HG03039 (cell line): ENCODE results near the gene FBXW9.
"Not testable (repeated sequence)": the region's sequence is repeated elsewhere in the genome, so short reads cannot be mapped to it uniquely, and the experiment has no call there.

Experiments
- ATAC-seq: cut with Tn5 transposase; IDR thresholded peaks from one replicate; pipeline ENCODE4 v1.9.1; 2021; ENCODE audit warnings: mild to moderate bottlenecking, moderate library complexity; ENCODE audit not compliant: unreplicated experiment

FBXW9 gene

DNA sequence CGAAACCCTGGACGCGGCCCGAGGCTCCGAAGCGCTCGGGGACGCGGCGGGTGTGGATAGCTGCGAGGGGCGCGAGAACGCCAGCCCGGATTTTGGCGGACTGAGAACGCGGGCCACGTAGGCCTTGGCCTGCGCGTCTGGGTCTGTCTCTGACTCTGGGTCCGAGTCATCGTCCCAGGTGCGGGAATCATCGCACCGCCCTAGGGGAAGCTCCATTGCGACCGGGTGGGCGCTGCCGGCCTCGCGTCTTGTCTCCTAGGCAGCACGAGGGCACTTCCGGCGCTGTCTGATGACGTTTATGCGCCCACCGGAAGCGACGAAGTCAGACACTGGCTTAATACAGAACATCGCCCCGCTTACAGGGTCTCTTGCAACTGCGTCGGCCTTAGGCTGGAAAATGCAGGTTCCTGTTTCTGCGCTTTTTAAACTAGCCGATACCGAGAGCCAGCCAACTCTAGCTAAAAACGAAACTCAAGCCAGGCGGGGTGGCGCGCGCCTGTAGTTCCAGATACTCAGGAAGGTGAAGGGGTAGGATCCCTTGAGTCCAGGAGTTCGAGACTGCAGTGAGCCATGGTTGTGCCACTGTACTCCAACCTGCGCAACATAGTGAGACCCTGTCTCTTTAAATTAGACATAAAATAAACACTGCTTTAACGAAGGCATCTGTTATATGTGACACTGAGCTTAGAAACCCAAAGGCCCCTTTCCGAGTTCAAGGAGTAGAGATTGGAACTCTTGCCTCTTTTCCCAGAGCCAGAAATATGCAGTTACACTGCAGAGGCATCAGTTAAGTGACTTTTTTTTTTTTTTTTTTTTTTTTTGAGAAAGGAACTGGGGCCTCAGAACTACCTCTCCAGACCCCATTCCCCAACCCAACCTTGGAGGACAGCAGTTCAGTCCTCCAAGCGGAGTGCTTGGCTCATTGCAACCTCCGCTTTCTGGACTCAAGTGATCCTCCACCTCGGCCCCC, at the start of gene FBXW9:
Gene FBXW9, minus strand, starts transcription at position 266 of the 970 bp plus-strand sequence. Its CDS starts 50 bp downstream, at position 216.
- ATAC-seq: no peak

DNA sequence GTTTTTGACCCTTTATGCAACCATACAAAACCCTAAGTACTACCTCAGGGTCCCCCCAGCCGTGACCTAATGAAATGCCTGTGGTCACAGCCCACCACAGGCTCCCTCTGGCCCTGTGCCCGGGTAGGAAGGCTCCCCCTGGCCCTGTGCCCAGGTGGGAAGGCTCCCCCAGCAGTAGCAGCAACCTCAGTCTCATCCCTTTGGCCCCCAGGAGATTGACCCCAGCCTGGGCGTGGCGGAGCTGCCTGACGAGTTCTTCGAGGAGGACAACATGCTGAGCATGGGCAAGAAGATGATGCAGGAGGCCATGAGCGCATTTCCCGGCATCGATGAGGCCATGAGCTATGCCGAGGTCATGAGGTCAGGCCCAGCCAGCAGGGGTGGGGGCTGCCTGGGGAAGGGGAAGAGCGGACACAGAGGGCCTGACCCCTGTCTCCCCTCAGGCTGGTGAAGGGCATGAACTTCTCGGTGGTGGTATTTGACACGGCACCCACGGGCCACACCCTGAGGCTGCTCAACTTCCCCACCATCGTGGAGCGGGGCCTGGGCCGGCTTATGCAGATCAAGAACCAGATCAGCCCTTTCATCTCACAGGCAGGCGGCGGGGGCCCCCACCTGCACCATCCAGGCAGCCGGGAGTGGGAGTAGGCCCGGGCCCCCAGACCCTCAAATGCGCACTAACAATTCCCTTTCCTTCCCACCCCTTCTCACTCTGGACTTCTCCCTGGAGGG, 48.9 kb upstream of the FBXW9 start:
- no peak for ATAC-seq

DNA sequence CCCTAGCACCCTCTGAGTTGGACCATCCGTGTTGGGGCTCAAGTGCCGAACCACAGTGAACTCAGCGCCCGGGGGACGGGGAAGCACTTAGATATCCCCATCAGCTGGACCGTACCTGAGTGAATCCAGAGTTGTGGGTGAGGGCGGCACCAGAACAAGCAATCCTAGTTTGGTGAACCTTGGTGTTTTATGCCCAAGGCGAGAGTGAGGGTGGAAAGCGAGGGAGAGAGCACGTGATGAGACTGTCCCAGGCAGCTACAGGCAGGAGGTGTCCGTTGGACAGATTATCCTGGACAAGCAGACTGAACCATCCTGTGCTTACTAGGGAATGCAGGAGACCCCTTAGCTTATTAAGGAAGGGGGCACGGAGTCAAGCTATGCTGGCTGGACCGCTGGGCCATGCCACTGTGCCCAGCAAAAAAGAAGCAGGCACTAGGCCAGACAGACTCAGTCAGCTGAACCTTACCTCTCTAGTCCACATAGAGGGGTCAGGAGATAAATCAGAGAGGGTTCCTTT, 41.5 kb upstream of the FBXW9 start:
- ATAC-seq: no peak

DNA sequence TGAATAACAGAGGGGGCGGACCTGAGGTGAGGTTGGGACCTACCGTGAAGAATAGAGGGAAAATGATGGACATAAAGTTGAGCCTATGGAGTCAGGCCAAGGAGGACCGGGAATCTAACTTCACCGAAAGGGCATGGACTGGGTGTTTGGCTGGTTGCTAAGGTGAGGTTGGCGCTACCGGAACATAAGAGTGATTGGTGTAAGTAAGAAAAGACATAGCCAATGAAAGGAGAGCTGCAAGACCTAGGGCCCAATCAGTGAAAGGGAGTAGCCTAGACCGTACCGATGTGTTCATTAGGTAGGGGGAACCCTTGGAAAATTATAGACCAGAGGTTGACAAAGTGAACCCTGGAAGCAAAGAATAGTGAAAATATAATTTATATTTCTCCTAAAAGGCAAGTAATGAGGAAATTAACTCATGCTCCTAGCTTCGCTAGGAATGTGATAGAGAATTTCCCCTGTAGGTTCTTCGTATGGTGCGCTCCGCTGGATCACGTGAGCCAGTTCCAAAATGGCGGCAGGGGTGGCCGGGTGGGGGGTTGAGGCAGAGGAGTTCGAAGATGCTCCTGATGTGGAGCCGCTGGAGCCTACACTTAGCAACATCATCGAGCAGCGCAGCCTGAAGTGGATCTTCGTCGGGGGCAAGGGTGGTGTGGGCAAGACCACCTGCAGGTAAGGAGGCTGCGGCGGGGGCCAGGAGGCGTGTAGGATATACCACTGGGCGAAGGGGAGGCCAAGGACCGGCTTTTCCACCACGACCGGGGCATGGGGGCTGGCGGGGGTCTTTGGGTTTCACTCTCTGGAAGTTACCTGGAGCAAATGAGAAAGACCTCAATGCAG, 40.8 kb upstream of the FBXW9 start, which contains the start of gene GET3:
Gene GET3, plus strand, starts transcription at position 503 of the 840 bp plus-strand sequence. Its CDS starts 9 bp downstream, at position 512.
- peak; percentile 58 for ATAC-seq

DNA sequence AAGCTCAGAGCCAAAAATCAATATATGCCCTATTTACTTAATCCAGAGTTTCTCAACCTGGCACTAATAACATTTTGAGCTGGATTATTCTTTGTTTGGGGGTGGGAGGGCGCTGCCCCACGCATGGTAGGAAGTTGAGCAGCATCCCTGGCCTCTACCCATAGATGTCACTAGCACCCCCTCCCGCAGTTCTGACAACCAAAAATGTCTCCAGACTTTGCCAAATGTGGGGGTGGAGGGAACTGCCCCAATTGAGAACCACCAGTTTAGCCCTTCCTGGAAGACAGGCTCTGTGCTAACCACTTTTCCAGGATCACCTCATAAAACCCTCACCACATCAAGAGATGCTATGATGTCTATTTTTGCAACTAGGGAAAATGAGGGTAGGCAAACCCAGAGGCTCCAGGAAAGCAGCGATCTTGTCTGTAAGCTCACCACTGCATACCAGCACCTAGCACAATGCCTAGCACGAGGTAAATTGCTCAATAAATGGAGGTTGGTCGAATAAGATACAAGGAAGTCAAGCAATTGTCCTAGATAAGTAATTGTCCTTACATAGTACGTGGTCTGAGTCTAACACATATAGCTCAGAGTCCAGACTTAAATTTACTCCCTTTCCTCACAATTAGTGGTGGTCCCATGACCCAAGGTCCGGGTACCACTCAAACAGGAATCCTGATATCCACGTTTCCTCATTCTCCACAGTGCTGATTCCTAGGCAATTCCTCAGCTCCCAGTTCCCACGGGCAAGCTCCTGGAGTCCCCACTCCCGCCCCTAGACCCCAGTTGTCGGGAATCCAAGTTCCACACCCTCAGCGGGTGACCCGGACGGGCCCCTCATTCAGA, 37.2 kb upstream of the FBXW9 start:
- no peak for ATAC-seq

DNA sequence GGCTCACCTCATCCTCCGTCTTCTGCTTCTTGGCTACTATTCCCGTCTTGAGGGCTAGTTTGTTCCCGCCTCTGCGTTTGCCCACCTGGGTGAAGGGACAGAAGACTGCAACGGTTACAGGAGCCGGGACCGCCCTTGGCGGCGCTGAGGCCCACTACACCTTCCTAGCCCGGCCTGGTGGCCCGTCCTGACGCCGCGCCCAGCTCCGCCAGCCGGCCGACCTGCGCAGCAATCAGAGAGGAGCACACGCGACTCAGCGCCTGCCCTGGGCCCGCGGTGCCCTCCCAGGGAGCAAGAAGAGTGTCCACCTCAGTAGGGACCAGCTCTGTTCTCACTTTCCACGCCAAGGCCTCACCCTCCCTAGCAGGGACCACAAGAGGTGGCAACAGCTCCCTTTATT, 34.9 kb upstream of the FBXW9 start:
- ATAC-seq: no peak

DNA sequence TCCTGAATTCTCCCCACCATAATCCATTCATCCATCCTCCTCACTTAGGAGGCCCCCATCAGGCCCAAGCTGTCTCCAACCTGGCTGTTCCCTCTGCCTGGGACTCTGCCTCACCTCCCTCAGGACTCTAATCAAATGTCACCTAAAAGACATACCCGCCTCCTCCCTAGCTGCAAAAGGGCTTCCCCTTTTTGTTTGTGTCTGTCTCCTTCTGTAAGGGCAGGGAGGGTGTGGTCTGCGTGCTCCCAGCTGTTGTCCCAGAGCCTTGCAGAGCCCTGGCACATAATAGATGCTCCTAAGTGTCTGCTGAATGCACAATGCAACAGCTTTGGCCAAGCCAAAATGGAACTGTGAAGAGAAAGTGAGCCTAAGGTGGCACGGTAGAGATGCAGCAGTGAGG, 33.6 kb upstream of the FBXW9 start:
- ATAC-seq: no peak

DNA sequence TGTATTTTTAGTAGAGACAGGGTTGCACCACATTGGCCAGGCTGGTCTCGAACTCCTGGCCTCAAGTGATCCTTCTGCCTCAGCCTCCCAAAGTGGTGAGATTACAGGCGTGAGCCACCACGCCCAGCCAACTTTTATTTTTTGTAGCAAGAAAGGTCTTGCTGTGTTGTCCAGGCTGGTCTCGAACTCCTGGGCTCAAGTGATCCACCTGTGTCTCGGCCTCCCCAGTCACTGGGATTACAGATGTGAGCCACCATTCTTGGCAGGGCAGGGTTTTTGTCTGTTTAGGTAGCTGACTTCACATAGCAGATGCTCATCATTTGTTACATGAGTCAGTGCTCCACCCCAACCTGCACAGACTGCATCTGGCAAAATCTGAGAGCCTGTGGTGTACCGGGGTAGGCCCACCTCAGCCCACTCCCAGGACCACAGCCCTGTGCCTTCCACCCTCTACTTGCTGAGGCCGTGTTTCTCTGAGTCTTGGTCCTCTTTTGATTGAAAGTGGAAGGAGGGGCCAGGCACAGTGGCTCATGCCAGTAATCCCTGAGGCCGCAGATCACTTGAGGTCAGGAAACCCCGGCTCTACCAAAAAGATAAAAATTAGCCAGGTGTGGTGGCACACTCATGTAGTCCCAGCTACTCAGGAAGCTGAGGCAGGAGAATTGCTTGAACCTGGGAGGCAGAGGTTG, 31.5 kb upstream of the FBXW9 start:
- no peak for ATAC-seq

DNA sequence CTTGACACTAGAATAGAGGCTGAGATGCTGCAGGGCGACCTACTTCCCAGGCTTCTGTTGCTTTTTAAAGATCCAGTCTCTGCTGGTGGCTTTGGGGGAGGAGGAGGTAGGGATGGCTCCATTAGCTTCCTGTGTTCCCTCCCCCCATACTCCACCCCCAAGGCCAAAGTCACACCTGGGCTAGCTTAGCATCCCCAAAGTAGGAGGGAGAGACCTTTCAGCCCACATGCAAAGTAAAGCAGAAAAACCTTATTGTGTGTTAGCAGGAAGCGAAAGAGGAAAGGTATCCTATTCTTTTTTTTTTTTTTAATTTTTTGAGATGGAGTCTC, 30.5 kb upstream of the FBXW9 start:
- ATAC-seq: no peak

DNA sequence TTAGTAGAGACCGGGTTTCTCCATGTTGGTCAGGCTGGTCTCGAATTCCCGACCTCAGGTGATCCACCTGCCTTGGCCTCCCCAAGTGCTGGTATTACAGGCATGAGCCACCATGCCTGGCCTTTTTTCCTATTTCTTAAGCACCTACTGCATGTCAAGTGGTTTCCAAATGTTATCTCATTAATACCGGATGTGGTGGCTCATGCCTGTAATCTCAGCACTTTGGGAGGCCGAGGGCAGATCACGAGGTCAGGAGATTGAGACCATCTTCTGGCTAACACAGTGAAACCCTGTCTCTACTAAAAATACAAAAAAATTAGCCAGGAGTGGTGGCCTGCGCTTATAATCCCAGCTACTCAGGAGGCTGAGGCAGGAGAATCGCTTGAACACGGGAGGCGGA, 29.2 kb upstream of the FBXW9 start:
- not testable (repeated sequence) for ATAC-seq

DNA sequence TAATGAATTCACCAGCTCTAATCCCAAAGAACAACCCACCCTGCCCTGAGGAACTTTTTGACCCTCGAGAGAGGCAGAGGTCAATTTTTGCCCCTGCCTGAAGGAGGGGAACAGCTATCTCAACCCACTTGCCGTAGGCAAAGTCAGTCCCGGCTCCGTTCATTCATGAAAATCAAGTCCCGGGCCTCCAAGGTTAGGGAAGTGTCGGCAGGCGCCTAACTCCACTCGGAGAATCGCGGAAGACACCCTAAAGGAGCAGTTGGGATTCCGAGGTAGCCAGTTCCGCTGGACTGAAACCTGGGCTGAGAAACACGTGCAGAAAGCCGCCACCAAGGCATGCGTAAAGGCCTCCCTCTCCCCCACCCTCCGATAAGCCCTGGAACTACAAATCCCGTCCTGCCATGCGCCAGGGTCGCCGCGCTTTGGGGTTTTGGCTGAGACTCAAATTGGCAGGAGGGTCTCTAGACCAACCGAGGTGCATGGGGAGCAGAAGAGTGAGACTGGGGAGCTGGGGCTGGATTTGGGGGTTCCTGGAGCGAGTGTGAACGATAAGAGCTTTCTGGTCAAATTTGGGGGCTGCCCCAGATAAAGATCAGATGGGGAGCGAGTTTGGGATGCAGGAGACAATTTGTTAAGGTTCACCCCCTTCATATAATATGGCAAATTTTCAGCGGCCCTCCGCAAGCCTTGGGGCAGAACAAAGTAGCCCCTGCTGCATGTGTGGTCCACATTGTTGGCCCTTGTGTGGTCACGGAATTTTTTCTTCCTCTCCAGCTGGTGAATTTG, 27.4 kb upstream of the FBXW9 start, which contains the start of gene TNPO2:
Gene TNPO2, minus strand, starts transcription at position 292 of the 786 bp plus-strand sequence. CDS start 2,955 bp downstream, outside the sequence.
- no peak for ATAC-seq

DNA sequence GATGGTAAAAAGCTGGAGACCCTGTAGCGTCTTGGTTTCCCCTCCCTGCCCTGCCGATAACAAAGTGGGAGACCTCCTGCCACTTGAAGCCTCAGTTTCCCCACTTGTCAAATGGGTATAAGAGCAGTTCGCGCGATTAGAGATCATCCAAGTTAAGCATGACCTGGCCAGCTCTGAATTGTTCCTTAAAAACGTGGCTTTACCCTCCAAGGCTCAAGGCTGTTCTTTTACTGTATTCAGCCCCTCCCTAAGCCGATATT, 26.9 kb upstream of the FBXW9 start:
- no peak for ATAC-seq

DNA sequence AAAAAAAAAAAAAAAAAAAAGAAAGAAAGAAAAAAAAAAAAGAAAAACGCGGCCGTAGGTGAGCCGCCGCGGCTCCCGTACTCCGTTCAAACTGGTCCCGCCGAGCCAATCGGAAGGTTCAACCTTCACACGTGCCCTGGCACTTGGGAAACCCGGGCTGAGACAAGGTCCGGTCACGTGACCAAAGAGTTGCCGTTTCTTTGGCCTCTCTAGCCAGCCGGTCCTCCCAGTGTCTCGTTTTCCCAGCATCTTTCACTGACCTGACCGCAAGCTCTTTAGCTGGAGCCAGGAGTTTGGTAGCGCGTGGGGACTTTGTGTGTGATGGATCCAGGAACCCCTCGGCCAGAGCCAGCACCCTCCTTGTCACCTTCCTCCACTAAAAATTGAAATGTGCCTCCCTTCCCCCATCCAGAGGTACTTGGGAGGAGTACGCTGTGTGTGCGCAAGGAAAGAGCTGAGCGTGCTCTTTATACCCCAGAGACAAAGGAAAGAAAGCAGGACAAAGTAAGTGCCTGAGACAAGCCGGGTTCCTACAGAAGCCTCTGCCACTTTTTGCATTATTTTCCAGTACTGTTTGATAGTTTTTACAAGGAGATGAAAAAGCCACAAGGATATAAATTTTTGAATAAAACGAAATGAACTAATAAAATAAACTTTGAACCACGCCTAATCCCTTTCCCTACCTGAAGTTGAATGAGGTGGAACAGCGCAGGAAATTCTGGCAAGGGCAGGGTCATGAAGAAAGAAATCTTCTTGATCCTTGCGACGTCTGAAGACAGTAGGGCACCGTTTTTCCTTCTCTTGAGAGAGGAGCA, 26.3 kb upstream of the FBXW9 start:
- peak; percentile 66 for ATAC-seq

DNA sequence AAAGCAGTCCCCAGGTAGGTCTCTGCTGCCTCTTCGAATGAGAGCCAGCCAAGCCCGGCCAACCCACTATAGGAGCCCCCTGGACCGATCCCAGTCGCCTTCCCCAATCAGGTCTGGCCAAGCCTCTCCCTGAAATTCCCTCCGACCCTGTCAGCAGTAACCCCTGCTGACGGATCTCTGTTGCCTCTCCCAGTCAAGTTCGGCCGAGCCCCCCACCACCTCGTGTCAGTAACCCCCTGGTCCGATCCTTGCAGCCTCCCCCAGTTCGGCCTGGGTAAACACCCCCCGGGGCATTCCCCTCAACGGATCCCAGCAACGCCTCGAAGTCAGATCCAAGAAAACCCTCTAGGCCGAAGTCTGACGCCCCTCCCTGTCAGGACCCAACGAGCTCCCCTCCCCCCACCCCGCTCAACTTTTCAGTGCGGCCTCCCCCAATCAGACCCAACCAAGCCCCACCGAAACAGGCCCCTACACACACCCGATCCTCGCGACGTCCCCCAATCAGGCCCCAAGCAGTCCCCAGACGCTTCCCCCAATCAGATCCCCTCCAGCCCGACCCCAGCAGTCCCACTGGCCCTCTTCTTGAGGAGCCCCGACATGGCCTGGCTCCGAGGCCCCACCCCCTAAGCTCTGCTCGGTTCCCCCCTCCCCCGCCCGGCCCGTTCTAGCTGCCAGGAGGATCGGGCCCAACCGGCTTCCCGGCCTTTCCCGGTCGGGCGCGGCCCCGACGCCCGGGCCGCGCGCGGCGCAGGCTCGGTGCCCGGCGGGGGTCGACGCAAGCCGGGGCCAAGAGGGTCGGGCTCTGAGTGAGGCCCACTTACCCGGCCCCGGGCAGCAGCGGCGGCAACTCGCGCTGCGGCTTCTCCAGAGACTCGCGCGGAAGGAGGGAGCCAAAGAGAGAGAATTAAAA, 25.5 kb upstream of the FBXW9 start:
- ATAC-seq: no peak

DNA sequence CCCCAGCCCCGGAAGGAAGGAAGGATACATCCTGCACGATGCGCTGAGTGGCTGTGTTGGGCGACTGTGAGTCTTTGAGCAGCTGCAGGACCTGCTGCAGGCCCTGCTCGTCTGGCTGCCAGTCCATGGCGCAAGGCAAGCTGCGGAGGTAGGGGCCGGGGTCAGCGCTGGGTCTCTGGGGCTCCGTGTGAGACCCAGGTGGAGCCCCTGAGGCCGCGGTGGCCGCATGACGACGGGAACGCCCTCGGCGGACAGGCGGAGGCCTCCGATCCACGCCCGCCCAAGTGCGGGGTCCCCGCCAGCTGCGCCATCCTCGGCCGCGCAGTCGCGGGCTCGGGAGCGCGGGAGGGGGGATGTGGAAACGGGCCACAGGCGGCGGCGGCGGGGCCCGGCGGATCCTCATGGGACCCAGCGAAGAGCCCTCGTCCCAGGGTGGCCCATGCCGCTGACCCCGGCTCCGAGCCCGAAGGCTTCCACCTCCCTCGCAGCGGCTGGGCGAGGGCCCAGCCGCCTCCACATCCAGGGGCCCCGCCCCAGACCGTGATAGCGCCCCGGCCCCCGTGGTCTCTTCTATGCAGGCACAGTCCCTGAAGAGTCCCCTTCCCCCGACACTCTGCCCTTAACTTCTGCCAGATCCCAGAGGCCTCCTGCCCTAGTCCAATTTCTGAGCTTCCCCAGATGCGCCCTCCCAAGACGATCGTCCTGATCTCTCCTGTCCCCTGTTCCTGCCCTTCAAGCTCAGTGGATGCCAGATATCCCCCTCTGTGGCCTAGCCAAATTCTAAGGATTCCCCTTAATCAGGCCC, 24.6 kb upstream of the FBXW9 start:
- no peak for ATAC-seq

DNA sequence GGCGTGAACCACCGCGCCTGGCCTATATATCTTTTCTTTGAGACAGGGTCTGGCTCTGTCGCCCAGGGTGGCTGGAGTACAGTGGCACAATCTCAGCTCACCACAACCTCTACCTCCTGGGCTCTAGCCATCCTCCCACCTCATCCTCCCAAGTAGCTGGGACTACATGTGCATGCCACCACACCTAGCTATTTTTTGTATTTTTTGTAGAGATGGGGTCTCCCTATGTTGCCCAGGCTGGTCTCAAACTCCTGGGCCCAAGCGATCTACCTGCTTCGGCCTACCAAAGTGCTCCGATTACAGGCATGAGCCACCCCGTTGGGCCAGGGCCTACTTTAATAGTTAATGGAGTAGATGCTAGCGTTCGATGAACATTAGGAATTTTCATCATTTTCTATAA, 23.9 kb upstream of the FBXW9 start:
- no peak for ATAC-seq
